G401 (cell line): Measurements from ENCODE around the gene SRP19. TPM values are rescaled to one million over a fixed set of nuclear protein-coding genes. Genes with fewer than 3 reads are reported as not detected.
"Not testable (repeated sequence)": the region's sequence is repeated elsewhere in the genome, so short reads cannot be mapped to it uniquely, and the experiment has no call there.

ENCODE experiments used
- DNase-seq: peaks from one replicate; pipeline ENCODE4 v3.0.0-alpha.2; 2015; ENCODE audit warnings: low spot score
- in situ Hi-C: cut with HindIII; loops from 2 replicates; pipeline ENCODE4 v1.10.0; 2016; ENCODE audit warnings: low sequenced_read_pairs, mixed read lengths
- total RNA-seq: library from RNA; depleted of rRNA; stranded (reverse); fragments of >200 nt; shearing (Covaris generic); gene quantifications from 2 replicates; pipeline ENCODE4 v1.2.3, GENCODE V29; 2014

Gene SRP19
- total RNA-seq, 1 experiment from 2014 or later, result 78.1 TPM

DNA sequence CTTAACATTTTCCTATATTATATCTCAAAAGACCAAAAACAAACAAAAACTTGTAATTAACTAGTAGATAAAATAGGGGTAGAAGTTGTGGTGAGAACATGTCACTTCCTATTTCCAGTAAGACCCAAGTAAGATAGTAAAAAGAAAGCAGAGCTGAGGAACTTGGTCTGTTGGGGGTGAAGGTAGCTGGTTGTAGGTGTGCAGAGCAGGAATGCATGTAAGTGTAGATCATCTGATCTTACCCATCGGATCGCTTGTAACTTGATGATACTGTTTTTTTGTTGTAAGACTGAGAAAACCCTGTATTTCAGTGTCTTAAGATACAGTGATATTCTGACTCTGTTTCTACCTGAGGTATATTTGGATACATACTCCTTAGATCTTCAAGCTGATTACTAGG lies 5.7 kb downstream of the SRP19 start:
- in situ Hi-C loops, result no loop called here
- DNase-seq, result no peak

DNA sequence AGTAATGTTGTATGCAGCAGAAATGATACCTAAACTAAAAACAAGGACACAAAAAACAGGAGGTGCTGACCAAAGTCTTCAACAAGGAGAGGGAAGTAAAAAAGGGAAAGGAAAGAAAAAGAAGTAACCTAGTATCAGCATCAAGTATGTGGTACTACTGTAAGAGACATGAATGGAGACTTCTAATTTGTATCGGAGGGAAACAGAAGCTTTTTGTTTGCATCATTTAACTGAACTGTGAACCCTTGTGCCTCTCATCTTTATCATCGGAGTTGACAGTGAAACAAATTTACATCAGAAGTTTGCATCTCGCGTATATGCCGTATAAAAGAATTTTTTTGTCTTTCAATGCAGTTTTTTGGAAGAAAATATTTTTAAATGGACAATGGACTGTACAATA lies 6.3 kb downstream of the SRP19 start:
- in situ Hi-C loops, result no loop called here
- DNase-seq, result no peak

DNA sequence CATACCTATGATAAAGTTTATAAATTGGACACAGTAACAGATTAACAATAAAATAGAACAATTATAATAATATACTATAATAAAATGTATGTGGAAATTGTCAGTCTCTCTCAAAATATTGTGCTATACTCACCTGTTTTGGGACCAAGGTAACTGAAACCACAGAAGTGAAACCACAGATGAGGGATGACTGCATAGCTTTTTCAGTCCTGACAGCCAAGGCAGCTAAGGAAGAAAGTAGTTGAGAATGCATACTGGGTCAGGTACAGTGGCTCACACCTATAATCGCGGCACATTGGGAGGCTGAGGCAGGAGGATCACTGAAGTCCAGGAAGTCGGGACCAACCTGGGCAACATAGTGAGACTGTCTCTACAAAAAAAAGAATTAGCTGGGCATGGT lies 8.9 kb downstream of the SRP19 start:
- in situ Hi-C loops, result no loop called here
- no peak for DNase-seq

DNA sequence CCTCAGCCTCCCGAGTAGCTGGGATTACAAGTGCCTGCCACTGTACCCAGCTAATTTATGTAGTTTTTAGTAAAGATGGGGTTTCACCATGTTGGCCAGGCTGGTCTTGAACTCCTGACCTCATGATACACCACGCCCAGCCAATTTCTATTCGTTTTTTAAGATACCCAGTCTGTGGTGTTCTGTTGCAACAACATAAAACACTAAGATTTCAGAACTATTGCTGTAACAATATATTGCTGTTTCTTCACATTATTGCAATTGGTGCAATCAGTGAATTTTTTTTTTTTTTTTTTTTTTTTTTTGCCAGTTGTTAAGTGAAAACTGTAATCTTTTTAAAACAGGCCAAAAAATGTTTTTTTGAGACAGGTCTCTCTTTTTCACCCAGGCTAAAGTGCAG lies 9.9 kb downstream of the SRP19 start:
- in situ Hi-C loops, result no loop called here

GRCh38 chr5:112876362-112876761 lies 15.3 kb downstream of the SRP19 start:
- no peak for DNase-seq
- in situ Hi-C loops, result no loop called here

More for the DNA sequence above, 9.9 kb downstream of the SRP19 start:
- no peak for DNase-seq

GRCh38 chr5:112878101-112878500 lies 17.0 kb downstream of the SRP19 start:
- no peak for DNase-seq
- in situ Hi-C loops, result no loop called here

DNA sequence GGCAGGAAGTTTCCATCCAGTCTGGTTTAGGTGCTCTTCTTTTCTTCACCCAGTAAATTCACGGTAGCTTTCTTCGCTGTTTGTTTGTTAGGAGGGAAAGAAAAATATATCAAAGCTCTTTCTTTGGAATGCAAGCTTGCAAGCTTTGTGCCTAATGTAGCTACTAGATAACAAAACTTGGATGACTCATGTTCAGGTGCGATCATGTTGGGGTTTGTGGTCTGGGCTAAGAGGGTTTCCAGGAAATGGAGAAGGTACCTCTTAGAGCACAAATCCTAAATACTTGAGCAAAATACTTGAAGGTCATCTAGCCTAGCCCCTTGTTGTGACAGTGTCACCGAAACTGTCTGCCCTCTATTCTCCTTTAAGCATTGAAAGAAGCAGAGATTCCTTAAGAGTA lies 17.7 kb downstream of the SRP19 start:
- in situ Hi-C loops, result no loop called here
- DNase-seq, result no peak

DNA sequence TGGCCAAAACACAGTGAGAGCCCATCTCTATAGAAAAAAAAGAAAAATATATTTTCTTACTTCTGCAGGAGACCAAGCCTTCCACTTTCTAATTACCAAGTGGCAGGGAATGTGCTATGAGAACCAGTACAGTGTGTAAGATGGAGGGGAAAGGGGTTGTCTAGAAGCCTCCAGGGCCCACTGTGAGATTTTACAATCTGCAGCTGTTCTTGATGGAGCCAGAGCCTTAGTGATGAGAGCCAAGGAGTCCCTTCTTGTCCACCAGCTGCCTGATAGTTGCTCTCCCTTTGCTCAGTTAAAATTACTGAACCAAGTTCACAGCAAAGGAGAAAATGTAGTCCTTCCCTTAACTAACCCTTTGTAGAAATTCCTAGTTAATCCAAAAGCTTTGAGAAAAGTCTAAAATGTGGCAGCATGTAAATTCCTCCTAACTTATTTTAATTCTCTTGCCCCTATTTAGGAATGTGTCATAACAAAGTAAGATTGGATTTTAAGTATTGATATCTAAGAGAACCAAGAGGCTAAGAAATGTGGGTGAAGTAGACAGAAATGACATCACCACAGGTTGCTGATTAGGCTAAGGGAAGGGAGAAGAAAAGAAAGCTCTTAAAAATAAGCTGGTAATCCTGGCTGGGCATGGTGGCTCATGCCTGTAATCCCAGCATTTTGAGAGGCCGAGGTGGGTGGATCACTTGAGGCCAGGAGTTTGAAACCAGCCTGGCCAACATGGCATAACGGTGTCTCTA lies 19.3 kb downstream of the SRP19 start:
- in situ Hi-C loops, result no loop called here
- DNase-seq, result no peak

GRCh38 chr5:112883192-112883591 lies 22.1 kb downstream of the SRP19 start:
- in situ Hi-C loops, result no loop called here
- no peak for DNase-seq

GRCh38 chr5:112885001-112885400 lies 23.9 kb downstream of the SRP19 start:
- DNase-seq, result peak; percentile 89
- in situ Hi-C loops, result no loop called here

GRCh38 chr5:112886975-112887374 lies 25.9 kb downstream of the SRP19 start:
- in situ Hi-C loops, result no loop called here
- DNase-seq, result no peak

DNA sequence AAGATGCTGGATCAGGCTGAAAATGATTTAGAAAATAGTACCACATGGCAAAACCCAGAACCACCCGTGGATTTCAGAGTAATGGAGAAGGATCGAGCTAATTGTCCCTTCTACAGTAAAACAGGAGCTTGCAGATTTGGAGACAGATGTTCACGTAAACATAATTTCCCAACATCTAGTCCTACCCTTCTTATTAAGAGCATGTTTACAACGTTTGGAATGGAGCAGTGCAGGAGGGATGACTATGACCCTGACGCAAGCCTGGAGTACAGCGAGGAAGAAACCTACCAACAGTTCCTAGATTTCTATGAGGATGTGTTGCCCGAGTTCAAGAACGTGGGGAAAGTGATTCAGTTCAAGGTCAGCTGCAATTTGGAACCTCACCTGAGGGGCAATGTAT lies 31.0 kb downstream of the SRP19 start:
- in situ Hi-C loops, DNase-seq: not testable (repeated sequence)

- in situ Hi-C loops, result no loop called here
- no peak for DNase-seq
Measured at GRCh38 chr5:112892776-112893175, 31.7 kb downstream of the SRP19 start.

DNA sequence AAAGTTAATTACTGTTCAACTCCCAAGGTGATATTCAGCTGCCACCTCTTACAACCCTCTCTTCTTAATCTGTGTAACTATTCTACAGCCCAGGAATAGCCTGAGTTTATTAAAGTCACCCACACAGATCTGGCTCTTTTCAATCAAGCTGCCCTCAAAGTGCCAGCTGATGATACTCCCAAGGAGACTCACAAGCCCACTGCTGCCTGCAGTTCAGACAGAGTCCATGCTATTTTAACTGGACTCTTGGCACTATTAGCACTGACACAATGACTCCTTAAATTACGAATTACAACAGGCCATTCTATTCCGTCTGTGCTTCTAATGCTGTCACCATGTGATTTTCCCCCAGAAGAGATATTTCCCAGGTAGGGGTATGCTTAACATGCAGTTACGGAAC lies 34.6 kb downstream of the SRP19 start:
- no peak for DNase-seq
- in situ Hi-C loops, result no loop called here

GRCh38 chr5:112902561-112902960 lies 41.5 kb downstream of the SRP19 start:
- DNase-seq, result no peak
- in situ Hi-C loops, result no loop called here

DNA sequence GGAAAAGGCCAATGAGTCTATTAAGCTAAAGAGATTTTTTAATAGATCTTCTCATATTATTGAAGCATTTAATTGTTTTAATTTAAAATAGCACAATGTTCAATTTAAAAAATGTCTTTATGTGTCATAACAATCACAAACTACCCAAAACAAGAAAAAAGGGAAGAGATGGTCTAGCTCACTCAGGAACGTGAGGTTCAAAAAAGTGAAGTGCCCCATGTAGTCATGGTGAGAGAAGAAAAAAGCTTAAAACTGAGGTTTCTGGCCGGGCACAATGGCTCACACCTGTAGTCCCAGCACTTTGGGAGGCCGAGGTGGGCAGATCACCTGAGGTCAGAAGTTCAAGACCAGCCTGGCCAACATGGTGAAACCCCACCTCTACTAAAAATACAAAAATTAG lies 43.9 kb downstream of the SRP19 start:
- in situ Hi-C loops, DNase-seq: not testable (repeated sequence)

DNA sequence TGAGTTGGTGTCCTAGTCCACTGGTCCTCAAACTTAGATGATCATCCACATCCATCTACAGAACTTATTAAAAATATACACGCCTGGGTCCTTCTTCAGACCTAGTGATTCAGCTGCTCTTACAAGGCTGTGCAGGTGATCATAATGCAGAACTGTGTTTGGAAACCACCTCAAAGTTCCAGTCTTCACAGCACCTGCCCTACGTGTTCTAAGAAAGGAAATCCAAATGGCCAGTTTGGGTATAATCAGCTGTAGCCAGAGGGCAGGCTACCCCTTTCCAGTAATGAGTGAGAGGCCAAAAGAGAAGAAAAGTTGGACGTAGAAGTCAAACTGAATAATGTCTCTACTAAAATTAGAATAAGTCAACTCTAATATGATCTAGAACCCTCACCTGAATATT lies 45.5 kb downstream of the SRP19 start:
- DNase-seq, result no peak
- in situ Hi-C loops, result no loop called here

DNA sequence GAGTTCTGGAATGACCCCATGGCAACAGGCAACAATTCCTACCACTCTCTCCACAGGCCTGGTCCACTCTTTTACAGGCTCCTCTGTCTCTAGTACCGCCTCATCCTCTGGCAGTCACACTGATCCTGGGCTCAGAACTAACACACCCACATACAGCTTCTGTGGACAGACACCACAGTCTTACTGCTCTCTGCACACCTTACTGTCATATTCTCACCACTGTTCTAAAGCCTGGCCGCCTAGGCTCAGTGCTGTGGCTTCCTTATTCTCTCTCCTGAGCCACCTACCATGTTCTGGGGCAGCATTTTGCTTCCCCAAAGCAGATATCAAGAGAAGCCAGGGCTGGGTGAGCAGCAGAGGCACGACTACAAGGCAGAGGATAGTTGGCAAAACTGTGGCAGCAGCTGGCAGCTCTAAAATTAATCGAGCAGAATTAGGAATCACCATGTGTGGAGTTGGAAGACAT lies 46.1 kb downstream of the SRP19 start:
- DNase-seq, result peak; percentile 65
- in situ Hi-C loops, result no loop called here

DNA sequence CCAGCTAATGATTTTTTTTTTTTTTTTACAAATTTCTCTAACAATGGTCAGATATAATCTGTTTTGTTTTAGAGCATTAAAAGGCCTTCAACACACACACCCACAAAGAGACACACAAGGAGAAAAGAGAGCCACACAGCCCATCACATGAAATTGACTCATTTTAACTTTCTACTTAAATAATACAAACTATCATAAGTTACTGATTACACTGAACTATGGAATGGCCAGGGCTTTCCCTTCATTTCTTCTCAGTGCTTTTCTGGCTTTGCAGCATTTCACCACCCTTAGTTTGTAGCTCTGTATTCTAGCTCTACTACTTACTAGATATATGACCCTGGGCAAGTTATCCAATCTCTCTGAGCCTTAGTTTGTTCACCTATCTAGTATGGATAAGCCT lies 47.8 kb downstream of the SRP19 start:
- in situ Hi-C loops, result no loop called here
- no peak for DNase-seq

GRCh38 chr5:112910529-112910928 lies 49.4 kb downstream of the SRP19 start:
- in situ Hi-C loops, result no loop called here

DNA sequence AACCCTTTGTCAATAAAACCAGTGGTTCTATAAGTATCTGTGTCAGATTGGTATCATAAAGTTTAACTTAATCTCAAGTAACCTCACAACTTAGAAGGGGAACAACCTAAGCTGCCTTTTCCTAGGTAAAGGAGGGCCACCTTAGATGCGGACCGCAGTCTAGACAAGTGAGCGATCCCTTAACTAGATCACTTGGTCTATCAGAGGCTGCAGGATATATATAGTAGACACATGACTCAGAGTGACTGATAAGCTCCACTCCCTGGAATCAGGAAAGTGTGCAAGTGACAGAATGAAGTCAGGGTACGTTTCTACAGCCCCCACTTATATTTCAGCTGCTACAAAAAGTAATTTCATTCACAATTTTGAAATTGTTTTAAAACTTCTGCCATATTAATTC lies 53.5 kb downstream of the SRP19 start:
- DNase-seq, result no peak
- in situ Hi-C loops, result no loop called here

More at GRCh38 chr5:112910529-112910928, 49.4 kb downstream of the SRP19 start:
- DNase-seq, result no peak
